Gastrocnemius medialis (tissue), 4 donors: ENCODE results near the gene CACNA1D.

ENCODE experiments used
- CTCF ChIP-seq, 5 experiments: fragments of 450-650 bp in 3 of 5; fragments of 200-600 bp in 2 of 5; sonication (generic) in 2 of 5; IDR thresholded peaks in 4 of 5; conservative IDR thresholded peaks in 1 of 5; 1 replicate in 4 of 5; 2 replicates in 1 of 5; pipeline ENCODE4 v1.5.1; 2016 to 2019; ENCODE audit warnings: antibody characterized with exemption in 5 of 5, mild to moderate bottlenecking in 3 of 5, moderate library complexity in 3 of 5
- POLR2A ChIP-seq, 2 donors: fragments of 450-650 bp; IDR thresholded peaks; one replicate each; pipeline ENCODE4 v1.6.1; 2017; ENCODE audit warnings: antibody characterized with exemption in 2 of 2, mild to moderate bottlenecking in 2 of 2, moderate library complexity in 2 of 2

GRCh38 chr3:53534676-53535400 lies 40.4 kb downstream of the CACNA1D start:
- TF ChIP-seq CTCF (IDR thresholded peaks at IDR 0.05 in 4 of 5, conservative IDR thresholded peaks at IDR 0.05 in 1 of 5) (no peak), POLR2A (IDR thresholded peaks at IDR 0.05) (no peak)
